Keratinocyte (primary cell): ENCODE data around the gene EXOC3L2. TPM values are rescaled to one million over a fixed set of nuclear protein-coding genes. Genes with fewer than 3 reads are reported as not detected.

Experiments
- DNase-seq: peaks from one replicate; pipeline ENCODE4 v3.0.0-alpha.2; 2011; ENCODE audit warnings: low read depth, missing footprints, low spot score
- FAIRE-seq: peaks from 2 replicates; lab custom pipeline; 2011; peaks lifted over from hg19 to GRCh38; lab: Jason Lieb, UNC
- H2AFZ ChIP-seq: 2 replicates; pipeline ENCODE4 v1.6.0; 2012; ENCODE audit warnings: low read length, control low read depth, inconsistent platforms; ENCODE audit not compliant: control insufficient read depth
- H3K27ac ChIP-seq: 2 replicates; pipeline ENCODE4 v1.5.1; 2011; ENCODE audit warnings: low read length; ENCODE audit not compliant: control insufficient read depth, insufficient read depth
- H3K27me3 ChIP-seq: 3 replicates; pipeline ENCODE4 v1.6.0; 2011; ENCODE audit warnings: low read length; ENCODE audit not compliant: control insufficient read depth, insufficient read depth; ENCODE audit errors: extremely low read depth
- H3K36me3 ChIP-seq, 2 experiments: 2 replicates in 1 of 2; 3 replicates in 1 of 2; pipeline ENCODE4 v1.5.1; 2011; ENCODE audit warnings: low read length in 2 of 2, mild to moderate bottlenecking in 1 of 2; ENCODE audit not compliant: control insufficient read depth in 2 of 2, insufficient read depth in 2 of 2; ENCODE audit errors: extremely low read depth in 1 of 2
- H3K4me1 ChIP-seq: 3 replicates; pipeline ENCODE4 v1.5.1; 2011; ENCODE audit warnings: low read length; ENCODE audit not compliant: control insufficient read depth, insufficient read depth; ENCODE audit errors: extremely low read depth
- H3K4me2 ChIP-seq: 3 replicates; pipeline ENCODE4 v1.6.0; 2011; ENCODE audit warnings: low read depth, low read length; ENCODE audit not compliant: control insufficient read depth, insufficient read depth; ENCODE audit errors: extremely low read depth
- H3K4me3 ChIP-seq, 3 experiments: fragments of 200-600 bp in 1 of 3; sonication (generic) in 1 of 3; 2 replicates in 2 of 3; 3 replicates in 1 of 3; pipeline ENCODE4 v1.5.1; 2011 to 2016; ENCODE audit warnings: low read length in 3 of 3, mild to moderate bottlenecking in 3 of 3, control low read depth in 2 of 3, inconsistent platforms in 1 of 3, low read depth in 1 of 3, mixed read lengths in 1 of 3, mixed run types in 1 of 3, moderate library complexity in 1 of 3; ENCODE audit not compliant: control insufficient read depth in 2 of 3, insufficient read depth in 2 of 3; ENCODE audit errors: extremely low read depth in 1 of 3
- H3K79me2 ChIP-seq: 2 replicates; pipeline ENCODE4 v1.6.0; 2012; ENCODE audit warnings: low read length; ENCODE audit not compliant: control insufficient read depth, insufficient read depth
- H3K9ac ChIP-seq: 3 replicates; pipeline ENCODE4 v1.6.0; 2011; ENCODE audit warnings: low read length; ENCODE audit not compliant: control insufficient read depth, insufficient read depth; ENCODE audit errors: extremely low read depth
- H3K9me1 ChIP-seq: 3 replicates; pipeline ENCODE4 v1.6.0; 2011; ENCODE audit warnings: low read length; ENCODE audit not compliant: control insufficient read depth, insufficient read depth; ENCODE audit errors: extremely low read depth
- H3K9me3 ChIP-seq: 2 replicates; pipeline ENCODE4 v1.5.1; 2012; ENCODE audit warnings: low read depth, low read length; ENCODE audit not compliant: control insufficient read depth
- H4K20me1 ChIP-seq: 3 replicates; pipeline ENCODE4 v1.6.0; 2011; ENCODE audit warnings: low read length; ENCODE audit not compliant: control insufficient read depth, insufficient read depth; ENCODE audit errors: extremely low read depth
- EZH2 ChIP-seq: IDR thresholded peaks from one replicate; pipeline ENCODE4 v1.6.1; 2012; ENCODE audit warnings: inconsistent platforms, mild to moderate bottlenecking, low read length, moderate library complexity
- dilution Hi-C: fragments of 300-500 bp; cut with MboI; formaldehyde crosslinking; loops from one replicate; pipeline ENCODE4 v1.7.0; 2020; ENCODE audit warnings: low sequenced_read_pairs; ENCODE audit not compliant: extremely low pct_ligation_motif_present
- polyA plus RNA-seq, 5 experiments: library from polyadenylated mRNA; depleted of rRNA in 3 of 5; stranded (reverse) in 3 of 5; stranded (forward) in 1 of 5; unstranded in 1 of 5; fragments of >200 nt; gene quantifications; 1 replicate in 1 of 5; 2 replicates in 3 of 5; 3 replicates in 1 of 5; pipeline versions ENCODE4 v1.2.1 to v1.2.3, GENCODE V29; 2011 to 2012; ENCODE audit warnings: missing spikeins in 2 of 5, low read depth in 1 of 5, low replicate concordance in 1 of 5
- TF ChIP-seq, protein P1 (sequence below), 3 experiments: IDR thresholded peaks in 1 of 3; conservative IDR thresholded peaks in 1 of 3; optimal IDR thresholded peaks in 1 of 3; 2 replicates in 2 of 3; 3 replicates in 1 of 3; pipeline versions ENCODE3 to v1.5.1; 2011; ENCODE audit warnings: low read length in 3 of 3, mild to moderate bottlenecking in 3 of 3, moderate library complexity in 2 of 3, control low read depth in 1 of 3, inconsistent platforms in 1 of 3; ENCODE audit not compliant: insufficient read depth in 2 of 3; ENCODE audit errors: extremely low read depth in 1 of 3

Gene EXOC3L2
- polyA plus RNA-seq, 1 donor (not counting 4 experiments of a cell fraction or from before 2014, with no cell fraction given), result 0.08 TPM

DNA sequence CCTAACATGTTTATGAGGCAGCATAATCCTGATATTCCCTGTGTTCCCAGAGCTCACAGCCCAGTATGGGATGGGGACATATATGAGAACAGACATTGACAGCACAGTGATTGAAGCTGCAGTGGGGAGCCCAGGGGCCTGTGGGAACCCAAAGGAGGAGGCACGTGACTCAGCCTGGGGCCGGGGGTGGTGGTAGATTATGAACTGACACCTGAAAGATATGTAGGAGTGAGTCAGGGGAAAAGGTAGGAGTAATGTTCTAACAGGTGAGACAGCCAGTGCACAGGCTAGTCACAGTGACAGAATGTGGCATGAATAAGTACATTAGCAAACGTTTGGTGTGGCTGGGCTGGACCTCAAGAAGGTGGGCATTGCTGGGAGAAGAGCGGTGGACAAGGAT lies 48.5 kb upstream of the EXOC3L2 start:
- H3K9me1 ChIP-seq, result no peaks in the 10 kb centered on the region
- H3K9me3 ChIP-seq, result no peaks in the 10 kb centered on the region
- no peak overlapping the region for H3K4me2 ChIP-seq
- peaks cover 21 to 29% of the 10 kb centered on the region in 2 experiments for H3K36me3 ChIP-seq
- no peaks in the 10 kb centered on the region for H3K27me3 ChIP-seq
- no peaks in the 10 kb centered on the region for H3K79me2 ChIP-seq
- no peak for FAIRE-seq
- H3K4me3 ChIP-seq, result no peak overlapping the region
- peaks cover 3% of the 10 kb centered on the region for H3K4me1 ChIP-seq
- no peaks in the 10 kb centered on the region for H4K20me1 ChIP-seq
- TF ChIP-seq, protein P1, sequence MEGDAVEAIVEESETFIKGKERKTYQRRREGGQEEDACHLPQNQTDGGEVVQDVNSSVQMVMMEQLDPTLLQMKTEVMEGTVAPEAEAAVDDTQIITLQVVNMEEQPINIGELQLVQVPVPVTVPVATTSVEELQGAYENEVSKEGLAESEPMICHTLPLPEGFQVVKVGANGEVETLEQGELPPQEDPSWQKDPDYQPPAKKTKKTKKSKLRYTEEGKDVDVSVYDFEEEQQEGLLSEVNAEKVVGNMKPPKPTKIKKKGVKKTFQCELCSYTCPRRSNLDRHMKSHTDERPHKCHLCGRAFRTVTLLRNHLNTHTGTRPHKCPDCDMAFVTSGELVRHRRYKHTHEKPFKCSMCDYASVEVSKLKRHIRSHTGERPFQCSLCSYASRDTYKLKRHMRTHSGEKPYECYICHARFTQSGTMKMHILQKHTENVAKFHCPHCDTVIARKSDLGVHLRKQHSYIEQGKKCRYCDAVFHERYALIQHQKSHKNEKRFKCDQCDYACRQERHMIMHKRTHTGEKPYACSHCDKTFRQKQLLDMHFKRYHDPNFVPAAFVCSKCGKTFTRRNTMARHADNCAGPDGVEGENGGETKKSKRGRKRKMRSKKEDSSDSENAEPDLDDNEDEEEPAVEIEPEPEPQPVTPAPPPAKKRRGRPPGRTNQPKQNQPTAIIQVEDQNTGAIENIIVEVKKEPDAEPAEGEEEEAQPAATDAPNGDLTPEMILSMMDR (optimal IDR thresholded peaks at IDR 0.05 in 1 of 3, IDR thresholded peaks at IDR 0.05 in 1 of 3, conservative IDR thresholded peaks at IDR 0.05 in 1 of 3; ENCODE audit: extremely low read depth in 1 of 3, insufficient read depth in 2 of 3, low read length in 3 of 3), result no peak
- TF ChIP-seq EZH2, result no peak
- H2AFZ ChIP-seq, result no peak overlapping the region
- no peak overlapping the region for H3K9ac ChIP-seq
- dilution Hi-C loops, result no loop called here
- DNase-seq, result no peak
- no peak overlapping the region for H3K27ac ChIP-seq

DNA sequence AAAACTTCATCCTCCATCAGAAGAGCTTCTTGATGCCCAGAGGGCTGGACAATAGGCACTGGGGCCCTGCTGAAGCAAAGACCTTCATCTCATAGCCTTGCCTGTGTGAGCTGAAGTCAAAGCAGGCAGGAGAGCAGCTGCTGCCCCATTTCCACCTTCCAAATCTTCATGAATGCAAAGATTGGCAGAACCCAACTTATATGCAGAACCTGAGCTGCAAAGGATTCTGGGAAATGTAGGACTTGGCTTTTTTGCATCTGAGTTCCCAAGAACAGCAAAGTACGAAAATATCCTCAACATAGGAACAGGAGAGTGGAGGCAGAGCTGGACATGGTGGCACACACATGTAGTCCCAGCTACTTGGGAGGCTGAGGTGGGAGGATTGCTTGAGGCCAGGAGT lies 46.6 kb upstream of the EXOC3L2 start:
- TF ChIP-seq, protein P1 (optimal IDR thresholded peaks at IDR 0.05 in 1 of 3, IDR thresholded peaks at IDR 0.05 in 1 of 3, conservative IDR thresholded peaks at IDR 0.05 in 1 of 3; ENCODE audit: extremely low read depth in 1 of 3, insufficient read depth in 2 of 3, low read length in 3 of 3), result no peak
- no peak for TF ChIP-seq EZH2
- H3K36me3 ChIP-seq, result peaks cover 26 to 29% of the 10 kb centered on the region in 2 experiments
- H3K9me3 ChIP-seq, result no peaks in the 10 kb centered on the region
- H3K27me3 ChIP-seq, result no peaks in the 10 kb centered on the region
- H3K79me2 ChIP-seq, result no peaks in the 10 kb centered on the region
- H3K27ac ChIP-seq, result no peak overlapping the region
- DNase-seq (no peak), FAIRE-seq (no peak)
- H3K4me2 ChIP-seq, result no peak overlapping the region
- no peak overlapping the region for H2AFZ ChIP-seq
- H4K20me1 ChIP-seq, result no peaks in the 10 kb centered on the region
- H3K9me1 ChIP-seq, result no peaks in the 10 kb centered on the region
- peaks cover 3% of the 10 kb centered on the region for H3K4me1 ChIP-seq
- H3K9ac ChIP-seq, result no peak overlapping the region
- H3K4me3 ChIP-seq, result no peak overlapping the region
- dilution Hi-C loops, result no loop called here
